HG03045 (cell line): Measurements from ENCODE around the gene PDE4DIP.
"Not testable (repeated sequence)": the region's sequence is repeated elsewhere in the genome, so short reads cannot be mapped to it uniquely, and the experiment has no call there.

ENCODE experiments used
- ATAC-seq: cut with Tn5 transposase; IDR thresholded peaks from one replicate; pipeline ENCODE4 v1.9.1; 2021; ENCODE audit warnings: mild to moderate bottlenecking, moderate library complexity; ENCODE audit not compliant: unreplicated experiment

PDE4DIP gene

DNA sequence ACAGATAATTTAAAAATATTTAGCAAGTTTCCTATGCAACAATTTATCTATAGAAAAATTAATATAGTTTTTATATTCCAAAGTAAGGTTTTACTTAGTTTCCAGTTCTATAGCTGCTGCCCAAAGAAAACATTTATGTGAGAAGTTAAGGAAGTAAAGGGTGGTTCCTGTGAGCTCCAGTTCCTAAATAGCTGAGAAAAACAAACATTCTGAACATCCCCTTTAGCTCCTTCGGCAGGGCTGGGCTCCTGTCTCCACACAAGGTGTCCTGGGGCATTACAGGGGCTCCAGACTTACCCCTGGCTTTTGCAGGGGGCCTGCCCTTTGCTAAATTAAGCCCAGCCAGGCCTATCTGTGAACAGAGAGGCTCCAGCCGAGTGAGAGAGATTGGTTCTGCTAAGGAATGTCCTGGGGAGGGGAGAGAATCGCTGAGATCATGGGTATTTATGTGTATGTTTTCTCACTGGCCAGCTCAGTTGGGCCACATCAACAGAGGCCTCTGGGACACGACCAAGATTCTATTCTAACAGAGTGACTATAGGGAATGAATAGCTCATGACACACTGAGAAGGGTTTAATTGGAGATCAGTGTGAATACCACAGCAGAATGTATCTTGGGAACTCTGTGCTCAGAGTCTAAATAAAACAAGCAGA lies 72.6 kb downstream of the PDE4DIP start:
- ATAC-seq: not testable (repeated sequence)

DNA sequence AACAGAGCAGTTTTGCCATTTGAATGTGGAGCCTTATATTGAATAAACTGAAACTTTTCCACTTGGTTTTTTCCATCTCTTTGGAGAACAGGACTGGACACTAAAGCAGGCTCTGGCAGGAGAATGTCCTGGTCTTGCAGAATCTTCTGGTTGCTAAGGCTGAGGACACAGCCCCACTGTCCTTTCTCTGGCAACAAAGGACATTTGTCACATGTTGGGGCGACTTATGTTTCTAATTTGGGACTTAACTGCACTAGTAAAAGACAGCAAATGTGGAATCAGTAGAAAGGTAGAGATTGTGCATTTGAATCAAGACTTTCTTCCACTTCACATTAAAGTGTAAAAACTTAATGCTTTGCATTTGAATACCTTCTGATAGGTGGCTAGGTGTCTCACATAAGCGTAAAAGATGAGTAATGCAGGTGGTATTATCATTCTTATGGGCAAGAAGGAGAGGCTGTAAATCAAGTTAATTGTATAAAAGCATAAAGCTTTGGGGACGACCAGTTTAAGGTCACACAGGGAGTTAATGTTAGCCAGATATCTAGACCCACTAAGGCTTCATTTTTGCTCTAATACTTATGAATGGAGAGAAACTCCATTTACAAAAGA lies 74.7 kb downstream of the PDE4DIP start:
- not testable (repeated sequence) for ATAC-seq

DNA sequence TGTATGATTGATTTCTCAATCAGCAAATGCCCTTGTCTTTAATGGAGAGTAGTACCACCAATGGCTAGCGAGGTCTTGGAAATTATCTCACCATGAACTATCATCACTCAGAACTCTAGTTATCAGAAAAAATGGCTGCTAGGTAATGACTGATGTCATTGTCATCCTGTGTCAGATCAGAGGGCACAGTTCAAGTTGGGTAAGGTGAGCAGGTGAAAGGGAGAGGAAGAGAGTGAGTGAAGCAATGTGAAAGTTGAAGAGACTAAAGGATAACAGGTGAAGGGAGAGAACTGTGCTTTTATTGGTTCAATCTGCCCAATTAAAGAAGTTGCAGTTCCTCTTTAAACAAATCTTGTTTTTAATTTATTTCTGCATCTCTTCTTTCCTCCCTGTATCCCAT lies 76.8 kb downstream of the PDE4DIP start:
- not testable (repeated sequence) for ATAC-seq

- not testable (repeated sequence) for ATAC-seq
Measured at GRCh38 chr1:148923798-148924197, 79.6 kb downstream of the PDE4DIP start.

DNA sequence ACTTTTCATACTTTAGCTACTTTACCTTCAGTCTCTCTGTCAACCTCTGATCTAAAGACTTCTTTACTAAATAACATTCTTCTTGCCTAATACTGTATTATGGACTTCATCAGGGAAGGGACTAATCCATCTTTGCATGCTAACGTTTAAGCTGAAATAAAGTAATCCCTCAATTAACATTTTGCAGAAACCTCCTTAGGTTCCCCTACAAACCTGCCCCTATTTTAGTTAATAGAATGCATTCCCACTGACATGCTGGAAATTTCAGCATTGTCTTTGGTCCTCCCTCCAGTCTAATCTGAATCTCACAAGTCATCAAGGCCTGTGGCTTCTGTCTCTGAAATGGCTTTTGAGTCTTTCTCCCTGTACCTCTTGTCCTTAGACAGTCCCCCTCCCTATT lies 83.4 kb downstream of the PDE4DIP start:
- ATAC-seq: not testable (repeated sequence)

DNA sequence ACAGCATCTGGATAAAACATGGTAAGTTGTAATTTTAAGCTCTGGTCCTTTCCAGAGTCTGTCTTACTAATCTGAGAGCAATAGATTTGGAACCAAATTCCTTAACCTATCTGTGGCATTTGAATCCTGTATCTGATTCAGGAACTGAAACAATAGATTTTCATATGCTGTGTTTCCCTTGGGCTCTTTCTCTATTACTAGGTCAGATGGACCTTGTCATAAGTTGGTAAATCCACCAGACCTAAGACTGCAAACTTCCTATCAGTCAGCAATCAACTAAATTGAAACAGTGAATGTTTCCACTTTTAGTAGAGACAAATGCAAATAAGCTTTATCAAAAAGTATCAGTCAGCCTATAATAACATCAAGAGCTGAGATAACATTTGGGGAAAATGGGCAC lies 85.0 kb downstream of the PDE4DIP start:
- not testable (repeated sequence) for ATAC-seq

- ATAC-seq: not testable (repeated sequence)
Measured at GRCh38 chr1:148935381-148936002, 91.3 kb downstream of the PDE4DIP start.

DNA sequence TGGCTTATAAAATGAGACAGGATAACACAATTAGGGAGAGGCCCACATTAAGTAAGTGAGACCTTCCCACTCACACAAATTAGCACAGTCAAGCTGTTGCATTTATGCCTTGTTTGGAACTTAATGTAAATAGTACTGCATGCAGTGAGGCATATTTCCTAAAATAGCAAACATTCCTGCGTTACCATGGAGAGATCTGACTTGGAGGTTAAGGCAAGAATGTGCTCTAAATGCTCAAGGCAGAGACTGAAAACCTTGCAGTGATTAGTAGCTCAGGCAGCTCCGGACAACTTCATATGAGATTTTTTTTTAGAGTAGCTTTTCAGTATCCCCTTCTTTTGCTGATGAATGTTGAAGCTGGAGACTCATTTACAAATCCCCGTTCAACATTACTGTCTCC lies 98.7 kb downstream of the PDE4DIP start:
- not testable (repeated sequence) for ATAC-seq

- ATAC-seq: not testable (repeated sequence)
Measured at GRCh38 chr1:148945130-148945529, 100.9 kb downstream of the PDE4DIP start.

GRCh38 chr1:148948768-148949167 lies 104.5 kb downstream of the PDE4DIP start:
- ATAC-seq: not testable (repeated sequence)

GRCh38 chr1:148951336-148952227 lies 107.4 kb downstream of the PDE4DIP start:
- peak; percentile 70 for ATAC-seq

DNA sequence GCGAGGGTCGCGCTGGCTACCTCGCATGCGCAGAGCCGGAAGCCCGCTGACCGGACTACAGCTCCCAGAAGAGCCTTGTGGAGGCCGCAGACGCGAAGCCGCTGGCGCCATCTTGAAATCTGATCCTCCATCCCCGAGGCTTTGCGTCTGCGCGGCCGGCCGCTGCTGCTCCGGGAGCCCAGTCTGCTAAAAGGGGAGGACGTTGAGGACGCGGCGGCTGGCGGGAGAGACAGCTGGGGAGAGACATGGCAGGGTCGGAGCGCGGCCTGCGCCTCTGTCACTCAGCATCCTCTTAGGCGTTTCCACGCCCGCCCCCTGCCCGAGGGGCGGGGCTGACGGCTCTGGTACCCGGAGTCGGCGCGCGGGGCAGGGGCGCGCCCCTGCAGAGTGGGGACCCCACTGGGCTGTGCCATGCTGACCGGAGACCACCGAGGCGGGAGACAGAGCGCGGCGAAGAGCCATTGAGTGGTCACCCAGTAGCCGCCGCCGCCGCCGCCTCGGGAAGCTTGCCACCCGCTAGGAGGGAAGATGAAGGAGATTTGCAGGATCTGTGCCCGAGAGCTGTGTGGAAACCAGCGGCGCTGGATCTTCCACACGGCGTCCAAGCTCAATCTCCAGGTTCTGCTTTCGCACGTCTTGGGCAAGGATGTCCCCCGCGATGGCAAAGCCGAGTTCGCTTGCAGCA lies 108.2 kb downstream of the PDE4DIP start:
- ATAC-seq: peak; percentile 75

DNA sequence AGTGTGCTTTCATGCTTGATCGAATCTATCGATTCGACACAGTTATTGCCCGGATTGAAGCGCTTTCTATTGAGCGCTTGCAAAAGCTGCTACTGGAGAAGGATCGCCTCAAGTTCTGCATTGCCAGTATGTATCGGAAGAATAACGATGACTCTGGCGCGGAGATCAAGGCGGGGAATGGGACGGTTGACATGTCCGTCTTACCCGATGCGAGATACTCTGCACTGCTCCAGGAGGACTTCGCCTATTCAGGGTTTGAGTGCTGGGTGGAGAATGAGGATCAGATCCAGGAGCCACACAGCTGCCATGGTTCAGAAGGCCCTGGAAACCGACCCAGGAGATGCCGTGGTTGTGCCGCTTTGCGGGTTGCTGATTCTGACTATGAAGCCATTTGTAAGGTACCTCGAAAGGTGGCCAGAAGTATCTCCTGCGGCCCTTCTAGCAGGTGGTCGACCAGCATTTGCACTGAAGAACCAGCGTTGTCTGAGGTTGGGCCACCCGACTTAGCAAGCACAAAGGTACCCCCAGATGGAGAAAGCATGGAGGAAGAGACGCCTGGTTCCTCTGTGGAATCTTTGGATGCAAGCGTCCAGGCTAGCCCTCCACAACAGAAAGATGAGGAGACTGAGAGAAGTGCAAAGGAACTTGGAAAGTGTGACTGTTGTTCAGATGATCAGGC lies 108.8 kb downstream of the PDE4DIP start:
- peak; percentile 8 for ATAC-seq

DNA sequence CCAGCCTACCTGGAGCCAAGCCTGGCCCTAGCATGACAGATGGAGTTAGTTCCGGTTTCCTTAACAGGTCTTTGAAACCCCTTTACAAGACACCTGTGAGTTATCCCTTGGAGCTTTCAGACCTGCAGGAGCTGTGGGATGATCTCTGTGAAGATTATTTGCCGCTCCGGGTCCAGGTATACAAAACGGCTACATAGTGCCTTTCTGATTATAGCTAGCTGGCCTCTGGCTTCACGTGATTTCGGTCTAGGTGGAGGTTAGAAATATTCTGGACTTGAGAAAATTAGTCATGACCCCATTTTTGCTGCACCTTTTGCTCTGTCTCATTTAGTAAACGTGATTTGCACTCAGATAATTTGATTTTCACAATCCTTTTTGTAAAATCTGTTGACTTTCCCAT lies 109.5 kb downstream of the PDE4DIP start:
- not testable (repeated sequence) for ATAC-seq

- ATAC-seq: not testable (repeated sequence)
Measured at GRCh38 chr1:148958343-148958742, 114.1 kb downstream of the PDE4DIP start.

- ATAC-seq: not testable (repeated sequence)
Measured at GRCh38 chr1:148960212-148961000, 116.2 kb downstream of the PDE4DIP start.

DNA sequence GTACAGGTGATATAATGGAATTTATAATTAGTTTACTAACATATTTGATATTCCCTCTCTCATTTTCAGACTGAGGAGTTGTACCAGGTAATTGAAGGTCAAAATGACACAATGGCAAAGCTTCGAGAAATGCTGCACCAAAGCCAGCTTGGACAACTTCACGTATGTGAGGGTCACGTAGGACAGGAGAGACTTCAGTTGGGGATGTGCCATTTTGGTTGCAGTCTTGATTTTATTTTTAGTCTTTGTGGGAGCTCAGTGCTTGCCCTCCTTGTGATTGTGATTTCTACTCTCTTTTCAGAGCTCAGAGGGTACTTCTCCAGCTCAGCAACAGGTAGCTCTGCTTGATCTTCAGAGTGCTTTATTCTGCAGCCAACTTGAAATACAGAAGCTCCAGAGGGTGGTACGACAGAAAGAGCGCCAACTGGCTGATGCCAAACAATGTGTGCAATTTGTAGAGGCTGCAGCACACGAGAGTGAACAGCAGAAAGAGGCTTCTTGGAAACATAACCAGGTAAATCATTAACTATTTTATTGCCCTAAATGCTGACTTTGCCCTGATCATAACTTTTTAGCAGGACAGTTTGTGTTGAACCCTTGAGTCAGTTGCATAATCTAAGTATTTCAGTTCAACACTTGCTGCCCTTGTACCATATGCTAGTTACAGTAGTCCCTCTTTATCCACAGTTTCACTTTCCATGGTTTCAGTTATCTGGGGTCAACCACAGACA lies 118.1 kb downstream of the PDE4DIP start:
- not testable (repeated sequence) for ATAC-seq

GRCh38 chr1:148966084-148966483 lies 121.9 kb downstream of the PDE4DIP start:
- ATAC-seq: not testable (repeated sequence)
